RPMI8226 (cell line): ENCODE data around the gene TNFSF9.
"Not testable (repeated sequence)": the region's sequence is repeated elsewhere in the genome, so short reads cannot be mapped to it uniquely, and the experiment has no call there.

ENCODE experiments used
- DNase-seq: peaks from one replicate; pipeline ENCODE4 v3.0.0-alpha.2; 2015

The TNFSF9 gene

DNA sequence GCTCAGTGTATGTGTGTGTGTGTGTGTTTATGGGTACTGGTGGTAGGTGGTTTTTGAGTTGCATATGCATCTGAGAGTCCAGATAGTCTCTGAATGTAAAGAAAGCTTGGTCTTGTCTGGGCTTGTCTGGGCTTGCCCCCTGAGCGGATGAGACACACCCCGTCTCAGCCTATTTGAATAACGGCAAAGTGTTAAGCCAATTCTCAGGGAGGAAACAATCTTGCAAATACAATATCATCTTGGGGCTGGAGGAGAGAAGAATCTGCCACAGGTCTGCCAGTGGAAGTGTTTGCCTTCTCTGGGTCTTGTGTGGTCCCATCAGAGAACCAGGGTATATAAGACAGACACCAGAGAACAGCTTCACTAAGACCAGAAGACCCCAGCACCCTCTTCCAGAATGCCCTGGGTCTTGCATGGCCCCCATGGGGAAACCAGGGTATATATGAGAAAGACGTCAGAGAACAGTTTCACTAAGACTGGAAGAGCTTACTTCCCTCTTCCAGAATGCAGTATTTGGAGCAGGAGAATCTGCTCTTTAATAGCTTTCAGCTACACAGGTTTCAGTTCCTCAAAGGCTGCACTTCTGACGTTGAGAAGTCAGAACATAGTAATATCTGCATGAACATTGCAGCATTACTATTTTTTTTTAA is 46.8 kb downstream of the TNFSF9 start:
- peak; percentile 86 for DNase-seq

DNA sequence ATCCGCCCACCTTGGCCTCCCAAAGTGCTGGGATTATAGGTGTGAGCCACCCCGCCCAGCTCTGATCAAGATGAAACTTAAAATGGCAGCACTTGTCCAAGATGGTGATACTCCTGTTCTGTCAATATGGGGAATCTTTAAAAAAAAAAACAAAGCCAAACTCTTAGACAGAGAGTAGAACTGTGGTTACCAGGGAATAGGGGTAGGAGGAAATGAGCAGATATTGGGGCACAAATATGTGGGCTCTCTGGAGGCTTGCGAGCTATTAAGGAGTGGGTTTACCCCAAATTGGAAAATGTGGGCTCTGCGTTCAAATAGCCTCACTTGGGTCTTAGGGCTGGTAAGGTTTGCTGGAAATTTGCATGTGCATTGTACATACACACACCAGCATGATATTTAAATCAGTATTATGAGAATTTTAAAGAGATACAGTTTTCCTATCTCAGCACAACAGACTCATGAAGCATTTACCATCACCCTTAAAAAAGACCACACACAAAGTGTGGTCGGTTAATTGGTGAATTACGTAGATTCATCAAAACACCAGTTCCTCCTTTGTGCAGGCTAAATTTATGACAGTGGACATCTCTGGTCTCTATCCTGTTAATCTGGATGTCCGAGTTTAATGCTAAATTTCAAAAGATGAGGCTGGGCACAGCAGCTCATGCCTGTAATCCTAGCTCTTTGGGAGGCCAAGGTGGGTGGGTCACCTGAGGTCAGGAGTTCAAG is 48.8 kb downstream of the TNFSF9 start:
- DNase-seq = no peak

DNA sequence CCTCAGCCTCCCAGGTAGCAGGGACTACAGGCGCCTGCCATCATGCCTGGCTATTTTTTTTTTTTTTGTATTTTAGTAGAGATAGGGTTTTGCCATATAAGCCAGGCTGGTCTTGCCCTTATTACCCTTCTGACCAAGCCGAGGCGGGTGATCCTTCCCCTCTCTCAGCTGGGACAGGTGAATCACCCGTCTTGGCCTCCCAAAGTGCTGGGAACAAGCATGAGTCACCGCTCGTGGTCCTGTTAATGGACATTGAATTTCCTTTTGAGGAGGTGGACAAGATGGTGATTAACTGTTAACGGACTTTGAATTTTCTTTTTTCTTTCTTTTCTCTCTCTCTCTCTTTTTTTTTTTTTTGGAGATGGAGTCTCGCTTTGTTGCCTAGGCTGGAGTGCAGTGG is 49.5 kb downstream of the TNFSF9 start:
- DNase-seq = no peak

DNA sequence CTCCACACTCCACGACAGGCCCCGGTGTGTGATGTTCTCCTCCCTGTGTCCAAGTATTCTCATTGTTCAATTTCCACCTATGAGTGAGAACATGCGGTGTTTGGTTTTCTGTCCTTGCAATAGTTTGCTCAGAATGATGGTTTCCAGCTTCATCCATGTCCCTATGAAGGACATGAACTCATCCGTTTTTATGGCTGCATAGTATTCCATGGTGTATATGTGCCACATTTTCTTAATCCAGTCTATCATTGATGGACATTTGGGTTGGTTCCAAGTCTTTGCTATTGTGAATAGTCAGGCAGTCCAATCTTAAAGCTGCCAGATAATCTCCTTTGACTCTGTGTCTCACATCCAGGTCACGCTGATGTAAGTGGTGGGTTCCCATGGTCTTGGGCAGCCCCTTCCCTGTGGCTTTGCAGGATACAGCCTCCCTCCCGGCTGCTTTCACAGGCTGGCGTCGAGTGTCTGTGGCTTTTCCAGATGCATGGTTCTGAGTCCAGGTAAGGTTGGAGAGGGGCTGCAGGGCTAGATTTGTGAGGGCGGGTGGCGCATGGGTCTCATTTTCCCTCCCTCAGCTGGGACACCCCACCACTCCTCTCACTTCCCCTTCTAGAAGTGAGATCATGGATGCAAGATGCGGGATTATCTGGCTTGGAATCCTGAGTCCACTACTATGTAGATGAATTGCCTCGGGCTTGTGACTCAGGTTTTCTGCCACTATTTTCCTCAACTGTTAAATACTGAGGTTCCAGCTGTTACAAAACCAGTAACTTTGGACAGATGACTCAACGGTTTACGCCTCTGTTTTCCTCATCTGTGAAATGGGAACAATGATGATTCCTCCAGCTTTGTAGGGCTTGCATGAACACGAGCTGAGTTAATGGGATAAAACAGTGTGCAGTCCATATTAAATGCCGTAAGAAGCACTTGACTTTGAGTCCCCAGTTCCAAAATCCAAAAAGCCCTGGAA is 52.0 kb downstream of the TNFSF9 start:
- DNase-seq = not testable (repeated sequence)
